GM06990 (cell line): ENCODE results near the gene FZD1.
A peak's percentile ranks its signal among the peaks of the same experiment; 100 is the strongest.

Experiments used
- DNase-seq: peaks from one replicate; pipeline ENCODE4 v3.0.0-alpha.2; 2011; ENCODE audit not compliant: insufficient read length; ENCODE audit errors: extremely low read depth
- H3K27me3 ChIP-seq: replicated peaks from 2 replicates; pipeline ENCODE4 v1.6.0; 2011; ENCODE audit warnings: low read length; ENCODE audit not compliant: control insufficient read depth, insufficient read depth
- H3K36me3 ChIP-seq: 2 replicates; pipeline ENCODE4 v1.5.1; 2011; ENCODE audit warnings: low read length; ENCODE audit not compliant: control insufficient read depth, insufficient read depth
- H3K4me3 ChIP-seq: replicated peaks from 2 replicates; pipeline ENCODE4 v1.5.1; 2011; ENCODE audit warnings: low read depth, mild to moderate bottlenecking, control low read depth, low read length
- CTCF ChIP-seq: IDR thresholded peaks from 2 replicates; pipeline ENCODE4 v1.5.1; 2011; ENCODE audit warnings: low read length, control low read depth, mild to moderate bottlenecking, inconsistent platforms; ENCODE audit not compliant: insufficient read depth, poor library complexity, severe bottlenecking

FZD1 gene

GRCh38 chr7:91288208-91288824 lies 24.1 kb downstream of the FZD1 start:
- DNase-seq, result no peak
- peak; percentile 63 for TF ChIP-seq CTCF
- H3K4me3 ChIP-seq, result no peak overlapping the region
- H3K36me3 ChIP-seq, result no peaks in the 10 kb centered on the region
- H3K27me3 ChIP-seq, result no peaks in the 10 kb centered on the region

DNA sequence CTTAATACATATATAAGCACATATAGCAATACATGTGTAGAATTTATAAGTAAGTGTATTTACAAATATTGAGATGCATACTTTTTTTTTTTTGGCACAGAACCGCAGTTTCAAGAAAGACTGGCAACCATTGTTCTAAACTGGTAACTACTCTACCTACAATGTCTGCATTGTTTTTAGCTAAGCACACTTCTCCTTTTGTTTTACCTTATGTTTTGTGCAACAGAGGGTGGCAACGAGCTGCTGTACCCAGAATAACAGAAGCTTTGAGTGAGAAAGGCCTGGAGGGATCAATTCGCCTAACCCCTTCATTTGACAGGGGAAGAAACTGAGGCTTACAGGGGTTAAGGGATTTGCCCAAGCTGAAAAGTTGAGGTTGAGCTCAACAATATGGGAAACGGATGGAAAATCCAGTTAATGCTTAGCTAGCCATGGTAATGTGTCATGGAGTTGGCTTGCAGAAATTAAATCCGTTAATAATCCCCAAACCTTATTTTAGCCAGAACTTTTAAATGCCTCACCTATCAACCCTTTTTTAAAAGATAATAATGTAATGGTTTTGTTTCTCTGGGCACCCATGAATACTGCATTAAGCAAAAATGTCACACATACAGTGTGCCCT lies 25.5 kb downstream of the FZD1 start:
- no peak for TF ChIP-seq CTCF
- DNase-seq, result no peak

DNA sequence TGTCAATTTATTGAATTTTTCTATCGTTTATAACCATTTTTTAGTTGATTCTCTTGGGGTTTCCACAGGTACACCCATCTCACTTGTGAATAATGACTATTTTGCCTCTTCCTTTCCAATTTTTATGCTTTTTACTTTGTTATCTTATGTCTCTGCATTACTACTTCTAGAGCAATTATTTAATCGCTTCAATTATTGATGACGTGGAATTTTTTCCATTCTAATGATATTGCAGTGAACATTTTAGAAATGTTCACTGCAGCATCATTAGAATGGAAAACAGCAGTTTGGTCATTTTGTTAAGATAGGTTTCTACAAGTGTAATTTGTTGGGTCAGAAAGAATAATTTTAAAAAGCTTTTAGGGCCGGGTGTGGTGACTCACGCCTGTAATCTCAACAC lies 27.1 kb downstream of the FZD1 start:
- Histone ChIP-seq H3K27me3 (no peaks in the 10 kb centered on the region), H3K36me3 (no peaks in the 10 kb centered on the region), H3K4me3 (no peak overlapping the region)
- no peak for DNase-seq
- no peak for TF ChIP-seq CTCF

More for the DNA sequence above, 25.5 kb downstream of the FZD1 start:
- Histone ChIP-seq H3K36me3 (no peaks in the 10 kb centered on the region), H3K4me3 (no peak overlapping the region), H3K27me3 (no peaks in the 10 kb centered on the region)

DNA sequence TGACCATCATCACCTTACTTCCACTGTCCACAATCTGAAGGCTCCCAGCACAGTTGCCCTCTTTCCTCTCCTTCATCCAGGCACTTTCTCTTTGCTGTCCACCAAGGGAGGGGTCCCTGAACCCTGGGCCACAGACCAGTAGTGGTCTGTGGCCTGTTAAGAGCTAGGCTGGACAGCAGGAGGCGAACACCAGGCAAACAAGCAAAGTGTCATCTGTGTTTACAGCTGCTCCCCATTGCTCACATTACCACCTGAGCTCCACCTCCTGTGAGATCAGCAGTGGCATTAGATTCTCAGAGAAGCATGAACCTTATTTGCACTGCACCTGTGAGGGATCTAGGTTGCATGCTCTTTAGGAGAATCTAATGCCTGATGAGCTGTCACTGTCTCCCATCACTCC lies 27.7 kb downstream of the FZD1 start:
- DNase-seq, result no peak
- no peaks in the 10 kb centered on the region for H3K36me3 ChIP-seq
- no peak for TF ChIP-seq CTCF

DNA sequence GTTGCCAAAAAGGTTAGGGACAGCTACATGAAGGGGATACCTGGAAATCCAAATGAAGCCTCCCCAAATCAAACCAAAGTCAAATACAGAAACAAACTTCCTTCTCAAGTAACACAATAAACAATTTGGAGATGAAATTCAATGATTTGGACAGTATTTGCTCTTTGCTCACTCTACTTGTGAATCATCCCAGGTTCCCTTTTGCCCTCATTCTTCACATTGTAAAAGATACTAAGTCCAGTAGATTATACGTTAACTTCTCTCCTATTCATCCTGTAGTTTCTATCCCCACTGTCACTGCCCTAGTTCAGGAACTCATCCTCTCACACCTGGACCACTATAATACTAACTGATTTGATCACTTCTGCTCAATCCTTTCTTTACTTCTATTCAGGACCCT lies 28.3 kb downstream of the FZD1 start:
- no peak for TF ChIP-seq CTCF
- H3K36me3 ChIP-seq, result no peaks in the 10 kb centered on the region
- DNase-seq, result no peak
- no peaks in the 10 kb centered on the region for H3K27me3 ChIP-seq
- H3K4me3 ChIP-seq, result no peak overlapping the region

More for the DNA sequence above, 27.7 kb downstream of the FZD1 start:
- no peaks in the 10 kb centered on the region for H3K27me3 ChIP-seq
- no peak overlapping the region for H3K4me3 ChIP-seq
